ENCODE measurements around the gene FKBP5.
"Not testable (repeated sequence)": the region's sequence is repeated elsewhere in the genome, so short reads cannot be mapped to it uniquely, and the experiment has no call there.

Gene FKBP5

DNA sequence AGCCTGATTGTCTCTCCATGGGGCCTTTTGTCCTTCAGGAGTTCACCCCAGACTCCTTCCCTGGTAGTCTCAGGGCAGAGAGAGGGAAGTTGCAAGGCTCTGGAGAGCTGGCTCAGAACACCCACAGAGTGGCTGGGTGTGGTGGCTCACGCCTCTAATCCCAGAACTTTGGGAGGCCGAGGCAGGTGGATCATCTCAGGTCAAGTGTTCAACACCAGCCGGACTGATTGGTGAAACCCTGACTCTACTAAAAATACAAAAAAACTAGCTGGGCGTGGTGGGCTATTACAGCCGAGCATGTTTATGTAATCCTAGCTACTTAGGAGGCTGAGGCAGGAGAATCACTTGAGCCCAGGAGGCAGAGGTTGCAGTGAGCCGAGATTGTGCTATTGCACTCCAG lies 152.9 kb downstream of the FKBP5 start:
- H3K9me3 ChIP-seq (ENCODE audit: control insufficient read depth, low read length); DNase-seq; H3K36me3 ChIP-seq (ENCODE audit: control insufficient read depth, insufficient read depth, low read length); H3K27me3 ChIP-seq (replicated peaks; ENCODE audit: control insufficient read depth, insufficient read depth, low read length, poor library complexity, severe bottlenecking); H3K4me3 ChIP-seq (ENCODE audit: insufficient read depth, low read depth, low read length, poor library complexity, severe bottlenecking); H3K4me1 ChIP-seq (ENCODE audit: control insufficient read depth, insufficient read depth, low read length, poor library complexity, severe bottlenecking); H3K27ac ChIP-seq (ENCODE audit: insufficient read depth, low read length, poor library complexity, severe bottlenecking): not testable (repeated sequence)

DNA sequence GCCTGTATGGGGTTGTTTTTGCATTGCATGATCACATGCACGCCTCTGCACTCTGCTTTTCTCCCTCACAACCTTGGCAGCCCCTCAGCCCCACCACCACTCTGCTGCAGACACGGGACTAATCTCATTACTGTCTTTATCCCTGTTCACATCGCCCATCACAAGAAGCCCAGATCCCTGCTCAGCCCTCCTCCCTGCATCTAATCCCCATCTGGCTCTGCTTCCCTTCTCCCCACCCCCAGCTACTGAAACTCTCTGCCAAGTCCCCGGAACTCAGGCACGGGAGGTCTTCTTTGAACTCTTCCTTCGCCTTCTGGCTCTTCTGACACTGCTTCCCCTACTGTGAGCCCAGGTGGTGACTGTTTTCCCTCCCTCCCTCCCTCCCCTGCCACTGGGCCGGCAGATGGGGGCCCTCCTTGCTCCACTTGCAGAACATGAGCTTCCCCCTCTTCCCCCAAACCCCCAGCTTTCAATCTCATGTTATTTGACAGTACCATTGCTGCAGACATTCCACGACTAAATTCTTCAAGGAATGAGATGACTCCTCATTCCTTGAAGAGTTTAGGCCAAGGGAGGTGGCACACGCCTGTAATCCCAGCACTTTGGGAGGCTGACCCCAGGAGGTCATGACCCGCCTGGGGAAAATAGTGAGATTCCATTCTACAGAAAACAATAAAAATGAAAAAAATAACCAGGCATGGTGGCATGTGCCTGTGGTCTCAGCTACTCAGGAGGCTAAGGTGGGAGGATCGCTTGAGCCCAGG lies 154.1 kb downstream of the FKBP5 start:
- Histone ChIP-seq H3K4me3 (ENCODE audit: insufficient read depth, low read depth, low read length, poor library complexity, severe bottlenecking) (no peak overlapping the region), H3K27me3 (replicated peaks; ENCODE audit: control insufficient read depth, insufficient read depth, low read length, poor library complexity, severe bottlenecking) (no peaks in the 10 kb centered on the region), H3K4me1 (ENCODE audit: control insufficient read depth, insufficient read depth, low read length, poor library complexity, severe bottlenecking) (no peaks in the 10 kb centered on the region), H3K9me3 (ENCODE audit: control insufficient read depth, low read length) (no peaks in the 10 kb centered on the region), H3K27ac (ENCODE audit: insufficient read depth, low read length, poor library complexity, severe bottlenecking) (no peak overlapping the region), H3K36me3 (ENCODE audit: control insufficient read depth, insufficient read depth, low read length) (no peaks in the 10 kb centered on the region)
- no peak for DNase-seq

DNA sequence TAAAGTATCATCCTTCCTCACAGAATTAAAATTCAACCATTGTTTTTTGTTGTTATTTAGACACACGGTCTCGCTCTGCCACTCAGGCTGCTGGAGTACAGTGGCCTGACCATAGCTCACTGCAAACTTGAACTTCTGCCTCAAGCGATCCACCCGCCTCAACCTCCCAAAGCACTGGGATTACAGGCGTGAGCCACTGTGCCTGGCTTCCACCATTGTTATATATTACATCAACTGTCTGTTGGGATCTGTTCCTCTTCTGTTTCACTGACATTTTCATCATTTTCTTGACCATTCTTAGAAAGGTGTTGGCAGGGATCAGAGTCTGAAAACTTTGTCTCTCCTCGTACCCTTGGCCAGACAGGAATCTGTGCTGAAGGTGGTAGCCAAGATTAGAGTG lies 154.7 kb downstream of the FKBP5 start:
- Histone ChIP-seq H3K27ac (ENCODE audit: insufficient read depth, low read length, poor library complexity, severe bottlenecking) (no peak overlapping the region), H3K4me1 (ENCODE audit: control insufficient read depth, insufficient read depth, low read length, poor library complexity, severe bottlenecking) (no peaks in the 10 kb centered on the region), H3K4me3 (ENCODE audit: insufficient read depth, low read depth, low read length, poor library complexity, severe bottlenecking) (no peak overlapping the region), H3K27me3 (replicated peaks; ENCODE audit: control insufficient read depth, insufficient read depth, low read length, poor library complexity, severe bottlenecking) (no peaks in the 10 kb centered on the region), H3K36me3 (ENCODE audit: control insufficient read depth, insufficient read depth, low read length) (no peaks in the 10 kb centered on the region), H3K9me3 (ENCODE audit: control insufficient read depth, low read length) (no peaks in the 10 kb centered on the region)
- DNase-seq = no peak

DNA sequence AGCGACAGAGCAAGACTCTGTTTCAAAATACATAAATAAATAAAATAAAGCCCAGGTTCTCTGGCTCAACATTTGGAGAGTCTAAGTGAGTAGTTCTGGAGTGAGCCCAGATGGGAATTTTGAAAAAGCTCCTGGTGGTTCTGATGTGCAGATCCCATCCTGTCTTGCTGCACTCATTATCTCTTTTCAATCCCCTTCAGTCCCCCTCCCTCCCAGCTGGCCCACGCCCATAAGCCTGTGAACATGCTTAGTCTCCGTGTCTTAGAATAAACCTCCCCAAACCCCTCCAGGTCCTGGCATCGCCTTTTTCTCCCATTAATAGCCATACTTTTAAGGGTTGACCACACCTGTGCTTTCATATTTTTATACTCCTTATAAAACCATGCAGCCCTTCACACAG lies 156.6 kb downstream of the FKBP5 start:
- no peak for DNase-seq
- no peaks in the 10 kb centered on the region for H3K4me1 ChIP-seq (ENCODE audit: control insufficient read depth, insufficient read depth, low read length, poor library complexity, severe bottlenecking)
- H3K27me3 ChIP-seq (replicated peaks; ENCODE audit: control insufficient read depth, insufficient read depth, low read length, poor library complexity, severe bottlenecking) = no peaks in the 10 kb centered on the region
- H3K9me3 ChIP-seq (ENCODE audit: control insufficient read depth, low read length) = no peaks in the 10 kb centered on the region
- H3K27ac ChIP-seq (ENCODE audit: insufficient read depth, low read length, poor library complexity, severe bottlenecking) = no peak overlapping the region
- no peaks in the 10 kb centered on the region for H3K36me3 ChIP-seq (ENCODE audit: control insufficient read depth, insufficient read depth, low read length)
- no peak overlapping the region for H3K4me3 ChIP-seq (ENCODE audit: insufficient read depth, low read depth, low read length, poor library complexity, severe bottlenecking)

DNA sequence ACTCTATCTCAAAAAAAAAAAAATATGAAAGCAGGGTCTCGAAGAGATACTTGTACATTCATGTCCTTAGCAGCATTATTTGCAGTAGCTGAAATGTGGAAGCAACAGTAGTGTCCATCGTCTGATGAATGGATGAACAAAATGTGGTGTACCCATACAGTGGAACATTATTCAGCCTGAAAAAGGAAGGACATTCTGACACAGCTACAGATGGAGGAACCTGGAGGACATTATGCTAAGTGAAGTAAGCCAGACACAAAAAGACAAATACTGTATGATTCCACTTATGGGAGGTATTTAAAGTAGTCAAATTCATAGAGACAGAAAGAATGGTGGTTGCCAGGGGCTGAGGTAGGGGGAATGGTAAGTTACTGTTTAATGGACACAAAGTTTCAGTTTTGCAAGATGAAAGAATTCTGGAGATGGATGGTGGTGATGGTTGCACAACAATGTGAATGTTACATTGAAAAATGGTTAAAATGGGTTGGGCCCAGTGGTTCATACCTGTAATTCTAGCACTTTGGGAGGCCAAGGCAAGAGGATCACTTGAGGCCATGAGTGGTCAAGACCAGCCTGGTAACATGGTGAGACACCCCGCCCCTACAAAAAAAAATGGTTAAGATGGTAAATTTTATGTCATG lies 164.2 kb downstream of the FKBP5 start:
- no peak overlapping the region for H3K4me3 ChIP-seq (ENCODE audit: insufficient read depth, low read depth, low read length, poor library complexity, severe bottlenecking)
- H3K9me3 ChIP-seq (ENCODE audit: control insufficient read depth, low read length) = no peaks in the 10 kb centered on the region
- DNase-seq = no peak
- H3K27ac ChIP-seq (ENCODE audit: insufficient read depth, low read length, poor library complexity, severe bottlenecking) = no peak overlapping the region
- H3K36me3 ChIP-seq (ENCODE audit: control insufficient read depth, insufficient read depth, low read length) = no peaks in the 10 kb centered on the region
- H3K4me1 ChIP-seq (ENCODE audit: control insufficient read depth, insufficient read depth, low read length, poor library complexity, severe bottlenecking) = peaks cover 10% of the 10 kb centered on the region
- no peaks in the 10 kb centered on the region for H3K27me3 ChIP-seq (replicated peaks; ENCODE audit: control insufficient read depth, insufficient read depth, low read length, poor library complexity, severe bottlenecking)

Measured in effector memory CD4-positive, alpha-beta T cell (primary cell).